Measurements from ENCODE around the gene CBY1.

- TF ChIP-seq CTCF (IDR thresholded peaks at IDR 0.05) = no peak
- no peak for TF ChIP-seq POLR2A (IDR thresholded peaks at IDR 0.05)
Measured at GRCh38 chr22:38706901-38707195, 50.4 kb downstream of the CBY1 start.
